GM21576 (cell line): ENCODE results near the gene ATP9B.
A peak's percentile ranks its signal among the peaks of the same experiment; 100 is the strongest.
"Not testable (repeated sequence)": the region's sequence is repeated elsewhere in the genome, so short reads cannot be mapped to it uniquely, and the experiment has no call there.

Source experiments
- ATAC-seq: cut with Tn5 transposase; IDR thresholded peaks from one replicate; pipeline ENCODE4 v1.9.1; 2021; ENCODE audit warnings: mild to moderate bottlenecking, moderate library complexity; ENCODE audit not compliant: unreplicated experiment

The ATP9B gene

DNA sequence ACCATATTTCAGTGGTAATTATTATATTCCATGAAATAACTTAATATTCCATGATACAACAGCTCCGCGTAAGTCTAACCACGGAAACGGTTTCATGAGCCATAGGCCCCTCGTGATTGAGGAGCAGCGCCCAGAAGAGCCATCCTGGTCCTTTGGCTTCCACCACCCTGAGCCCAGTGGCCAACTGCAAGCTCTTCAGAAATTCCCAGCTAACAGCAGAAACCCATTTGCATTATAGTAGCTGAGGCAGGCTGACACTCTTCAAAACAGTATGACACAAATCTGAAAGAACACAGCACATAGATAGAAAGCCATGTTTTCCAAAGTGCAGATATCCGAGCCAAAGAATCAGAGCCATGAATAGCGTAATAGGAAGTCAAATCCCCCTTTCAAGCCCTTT, 205.6 kb downstream of the ATP9B start:
- ATAC-seq = peak; percentile 14

DNA sequence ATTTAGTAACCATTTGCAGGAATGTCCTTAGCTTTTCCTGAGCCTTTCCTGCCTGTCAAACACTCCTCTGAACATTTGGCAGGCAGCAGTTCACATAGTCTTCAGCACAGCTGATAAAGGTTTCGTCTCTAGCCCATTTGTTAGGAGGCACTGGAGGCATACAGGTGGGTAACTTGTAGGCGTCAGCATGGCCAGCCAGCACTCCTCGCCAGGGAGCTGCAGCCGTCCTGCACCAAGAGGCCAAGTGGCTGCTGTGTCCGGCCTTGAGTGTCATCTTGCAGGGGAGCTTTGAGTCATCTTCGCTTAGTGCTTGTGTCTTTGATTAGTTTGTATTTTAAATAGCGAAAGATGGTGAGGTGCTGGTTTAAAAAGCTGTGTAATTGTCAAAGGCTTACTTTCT, 206.3 kb downstream of the ATP9B start:
- ATAC-seq = peak; percentile 31

- peak; percentile 93 for ATAC-seq
Measured at GRCh38 chr18:79275992-79276391, 206.8 kb downstream of the ATP9B start.

DNA sequence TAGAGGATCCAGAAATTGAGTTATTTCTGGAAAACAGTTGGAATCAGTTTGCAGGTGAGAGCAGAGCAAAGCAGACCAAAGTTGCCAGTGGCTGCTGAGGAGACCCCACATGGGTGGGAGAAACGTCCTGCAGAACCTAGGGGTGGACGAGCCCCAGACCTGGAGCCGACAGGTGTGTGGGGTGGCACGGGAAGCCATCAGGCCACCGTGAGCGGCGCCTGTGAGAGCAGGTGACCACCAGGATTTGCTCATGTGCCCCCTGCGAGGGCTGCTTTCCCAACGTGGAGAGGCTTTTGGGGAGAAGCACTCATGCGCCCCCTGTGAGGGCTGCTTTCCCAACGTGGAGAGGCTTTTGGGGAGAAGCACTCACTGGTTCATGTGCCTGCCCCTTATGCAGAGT, 209.7 kb downstream of the ATP9B start:
- no peak for ATAC-seq

- no peak for ATAC-seq
Measured at GRCh38 chr18:79283131-79283810, 214.1 kb downstream of the ATP9B start.

- ATAC-seq = no peak
Measured at GRCh38 chr18:79283929-79284328, 214.7 kb downstream of the ATP9B start.

DNA sequence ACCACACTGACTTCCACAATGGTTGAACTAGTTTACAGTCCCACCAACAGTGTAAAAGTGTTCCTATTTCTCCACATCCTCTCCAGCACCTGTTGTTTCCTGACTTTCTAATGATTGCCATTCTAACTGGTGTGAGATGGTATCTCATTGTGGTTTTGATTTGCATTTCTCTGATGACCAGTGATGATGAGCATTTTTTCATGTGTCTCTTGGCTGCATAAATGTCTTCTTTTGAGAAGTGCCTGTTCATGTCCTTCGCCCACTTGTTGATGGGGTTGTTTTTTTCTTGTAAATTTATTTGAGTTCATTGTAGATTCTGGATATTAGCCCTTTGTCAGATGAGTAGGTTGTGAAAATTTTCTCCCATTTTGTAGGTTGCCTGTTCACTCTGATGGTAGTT, 216.0 kb downstream of the ATP9B start:
- not testable (repeated sequence) for ATAC-seq

- ATAC-seq = not testable (repeated sequence)
Measured at GRCh38 chr18:79290409-79290808, 221.2 kb downstream of the ATP9B start.

DNA sequence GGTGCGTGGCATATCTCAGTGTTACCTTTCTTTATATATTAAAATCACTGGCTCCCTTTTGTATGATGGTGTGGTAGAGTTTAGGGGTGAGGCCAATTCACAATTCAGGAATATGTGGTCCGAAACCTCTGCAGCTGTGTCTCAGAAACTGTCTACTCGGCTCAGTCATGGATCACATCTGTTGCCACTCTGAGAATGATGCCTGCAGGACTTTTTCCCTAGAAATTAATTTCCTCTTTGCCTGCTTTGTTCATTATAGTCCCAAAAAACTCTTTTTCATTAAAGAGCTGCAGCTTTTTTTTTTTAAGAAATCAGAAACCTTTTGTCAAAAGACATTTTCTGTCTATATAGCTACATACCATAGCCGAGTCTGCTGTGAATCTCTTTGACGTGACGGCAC, 221.7 kb downstream of the ATP9B start:
- no peak for ATAC-seq

DNA sequence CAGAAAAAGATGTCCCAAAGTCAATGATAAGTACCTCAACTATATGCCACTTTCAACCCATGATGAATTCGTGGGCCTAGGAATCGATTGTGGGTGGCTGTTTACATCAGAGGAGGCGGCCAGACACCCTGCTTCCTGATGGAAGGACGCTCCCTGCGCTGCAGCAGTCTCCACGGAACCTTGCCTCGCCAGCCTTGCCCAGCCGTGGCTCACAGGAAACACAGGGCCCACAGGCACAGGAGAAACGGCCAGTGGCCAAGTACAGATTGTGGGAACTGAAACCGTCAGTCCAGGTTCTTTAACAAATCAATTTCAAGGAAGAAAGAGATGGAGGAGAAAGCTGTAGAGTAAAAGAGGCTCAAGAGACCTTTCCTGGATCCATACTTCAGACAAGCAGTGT, 225.0 kb downstream of the ATP9B start:
- no peak for ATAC-seq

GRCh38 chr18:79299272-79299671, 230.1 kb downstream of the ATP9B start:
- no peak for ATAC-seq

DNA sequence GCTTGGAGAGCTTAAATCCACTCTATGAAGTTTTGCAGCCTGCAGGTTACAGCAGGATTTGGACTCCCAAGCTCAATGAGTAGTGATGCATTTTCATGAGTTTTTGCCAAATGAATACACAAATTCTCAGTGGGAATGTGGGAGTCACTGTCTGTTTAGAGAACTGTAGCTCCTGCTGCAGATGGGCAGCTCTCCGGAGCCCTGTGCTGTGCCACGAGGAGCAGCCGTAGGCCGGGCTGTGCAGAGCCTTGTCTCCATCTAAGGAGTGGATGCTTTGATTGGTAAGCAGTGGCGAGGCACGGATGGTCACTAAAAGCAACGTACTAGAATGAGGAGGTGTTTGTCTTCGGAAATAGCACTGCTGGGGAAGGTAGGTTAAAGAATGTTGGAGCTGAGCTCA, 230.5 kb downstream of the ATP9B start:
- no peak for ATAC-seq

- ATAC-seq = no peak
Measured at GRCh38 chr18:79300413-79300812, 231.2 kb downstream of the ATP9B start.

DNA sequence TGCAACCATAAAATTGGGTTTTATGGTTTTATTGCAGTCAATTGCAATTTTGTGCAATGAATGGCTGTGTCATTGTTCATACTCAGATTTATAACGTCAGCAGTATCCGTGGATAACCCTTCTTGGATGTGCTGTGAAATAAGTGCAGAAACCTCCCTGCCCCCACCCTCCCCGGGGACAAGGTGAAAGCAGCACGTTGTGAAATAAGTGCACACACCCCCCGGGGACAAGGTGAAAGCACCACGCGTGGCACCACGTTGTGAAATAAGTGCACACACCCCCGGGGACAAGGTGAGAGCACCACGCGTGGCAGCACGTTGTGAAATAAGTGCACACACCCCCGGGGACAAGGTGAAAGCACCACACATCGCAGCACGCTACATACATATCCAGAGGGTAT, 232.9 kb downstream of the ATP9B start:
- no peak for ATAC-seq

DNA sequence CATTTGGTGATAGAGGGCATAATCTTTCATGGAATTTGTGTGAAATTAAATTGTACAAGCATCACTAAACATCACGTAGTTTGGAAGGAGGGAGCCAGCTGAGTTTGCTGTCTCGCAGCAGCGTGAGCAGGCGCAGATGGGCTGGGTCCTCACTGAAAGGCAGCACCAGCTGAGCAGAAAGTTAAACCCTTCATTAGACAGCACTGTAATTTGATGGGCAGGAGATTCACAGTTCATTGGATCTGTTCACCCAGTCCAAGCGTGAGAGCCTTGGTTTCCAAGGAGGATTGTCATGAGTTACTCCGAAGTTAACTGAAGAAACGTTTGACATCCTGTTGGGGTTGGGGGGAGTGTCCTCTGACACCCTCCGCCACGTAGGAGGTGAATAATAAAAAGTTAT, 236.7 kb downstream of the ATP9B start:
- ATAC-seq = no peak

DNA sequence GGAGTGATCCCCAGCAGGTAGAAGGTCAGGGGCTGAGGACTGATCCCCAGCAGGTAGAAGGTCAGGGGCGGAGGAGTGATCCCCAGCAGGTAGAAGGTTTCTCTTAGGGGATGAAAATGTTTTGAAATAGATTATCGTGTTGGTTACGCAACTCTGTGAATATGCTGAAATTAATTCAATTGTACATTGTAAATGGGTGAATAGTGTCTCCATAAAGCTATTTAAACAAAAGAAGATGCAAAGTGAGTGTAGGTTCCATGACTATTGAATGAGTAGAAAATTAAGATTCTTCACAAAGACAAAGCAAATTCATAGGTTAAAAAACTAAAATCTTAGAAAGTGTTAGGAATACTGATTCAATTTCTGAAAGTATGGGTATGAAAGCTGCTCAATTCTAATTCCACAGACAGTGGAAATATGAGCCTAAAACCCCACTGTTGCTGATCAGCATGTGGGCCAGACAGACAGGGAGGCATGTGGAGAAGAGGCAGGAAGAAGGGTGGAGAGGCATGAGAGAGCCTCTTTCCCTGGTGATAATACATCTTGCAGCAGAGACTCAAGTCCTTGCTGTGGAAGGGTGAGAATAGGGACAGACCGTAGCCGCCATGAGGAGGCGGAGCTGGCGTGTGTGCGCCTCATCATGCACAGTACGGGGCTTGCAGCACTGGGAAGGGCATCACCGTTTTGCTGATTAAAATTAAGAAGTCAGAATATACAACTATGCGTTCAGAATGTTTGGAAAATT, 240.6 kb downstream of the ATP9B start:
- ATAC-seq = no peak

GRCh38 chr18:79314838-79315388, 245.7 kb downstream of the ATP9B start:
- no peak for ATAC-seq

GRCh38 chr18:79315596-79315995, 246.4 kb downstream of the ATP9B start:
- ATAC-seq = no peak

DNA sequence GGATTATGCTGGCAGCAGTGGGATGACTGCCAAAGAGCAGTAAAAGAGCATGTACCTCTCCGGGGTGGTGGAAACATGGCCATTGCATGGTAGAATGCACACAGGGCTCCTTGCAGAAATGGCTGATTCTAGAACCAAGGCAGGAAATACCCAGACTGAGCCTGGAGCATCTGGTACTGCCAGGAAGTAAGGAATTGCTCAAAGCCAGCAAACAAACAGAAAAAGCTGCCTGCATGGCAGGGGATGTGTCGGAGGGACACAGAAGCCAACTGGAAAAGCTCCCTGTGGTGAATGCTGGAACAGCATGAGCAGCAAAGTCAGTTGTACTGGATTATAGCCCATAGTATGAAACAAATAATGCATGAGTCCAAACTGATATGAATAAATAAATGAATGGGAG, 248.5 kb downstream of the ATP9B start:
- ATAC-seq = no peak

DNA sequence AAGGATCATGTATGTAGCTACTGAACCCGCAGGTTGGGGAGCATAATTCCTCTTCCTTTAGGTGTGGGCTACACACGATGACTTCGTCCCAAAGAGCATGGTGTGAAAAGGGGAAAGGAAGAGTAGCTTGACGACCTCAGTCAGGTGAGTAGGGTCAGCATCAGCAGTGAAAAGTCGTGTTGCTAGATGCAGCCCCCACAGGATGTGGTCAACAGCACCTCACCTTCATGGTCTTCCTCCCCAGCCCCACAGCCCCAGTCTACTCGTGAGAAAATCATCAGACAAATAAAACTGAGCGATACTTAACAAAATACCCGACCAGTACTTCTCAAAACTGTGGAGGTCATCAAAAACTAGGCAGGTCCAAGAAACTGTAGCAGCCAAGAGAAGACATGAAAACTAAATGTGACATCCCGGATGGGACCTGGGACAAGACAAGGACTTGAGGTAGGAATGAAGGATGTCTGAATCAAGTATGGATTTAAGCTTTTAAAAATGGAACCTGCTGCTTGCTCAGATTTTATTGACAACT, 249.0 kb downstream of the ATP9B start:
- ATAC-seq = no peak

DNA sequence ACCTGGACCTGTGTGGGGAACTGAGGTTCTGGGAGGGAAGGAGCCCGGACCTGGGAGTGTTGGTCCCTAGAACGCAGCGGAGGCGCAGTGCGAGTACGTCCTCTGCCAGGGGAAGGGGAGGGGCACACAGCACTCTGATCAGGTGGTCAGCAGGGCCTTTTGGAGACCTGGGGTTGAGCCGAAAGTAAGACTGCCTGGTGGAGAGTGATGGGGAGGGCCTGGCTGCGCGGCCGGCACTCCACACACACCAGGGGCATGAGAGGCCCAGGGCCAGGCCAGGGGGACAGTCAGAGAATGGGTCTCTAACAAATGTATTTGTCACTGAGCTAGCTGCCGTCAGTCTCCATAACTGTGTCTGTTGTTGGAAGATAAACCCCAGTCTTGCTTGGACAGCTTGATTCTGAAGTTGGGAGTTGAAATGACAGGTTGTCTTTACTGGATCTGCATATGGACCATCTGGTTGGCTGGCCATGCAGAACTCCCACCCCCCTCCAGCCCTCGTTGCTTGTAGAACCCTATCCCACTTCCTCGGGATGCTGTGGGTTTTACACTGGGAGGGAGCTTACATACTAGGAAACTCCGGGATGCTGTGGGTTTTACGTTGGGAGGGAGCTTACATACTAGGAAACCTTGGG, 251.1 kb downstream of the ATP9B start:
- ATAC-seq = no peak
